Cardiac muscle cell (in vitro differentiated cells and primary cell): ENCODE data around the gene AFF1. TPM values are rescaled to one million over a fixed set of nuclear protein-coding genes. Genes with fewer than 3 reads are reported as not detected.

ENCODE experiments used
- DNase-seq, 2 donors: peaks; one replicate each; pipeline versions ENCODE4 v3.0.0 to v3.0.0-alpha.2; 2010 to 2017; ENCODE audit warnings: low read depth in 1 of 2, low spot score in 1 of 2
- H3K27ac ChIP-seq: fragments of 200-600 bp; sonication (generic); 2 replicates; pipeline ENCODE4 v1.5.1; 2016
- H3K27me3 ChIP-seq: fragments of 200-600 bp; sonication (generic); 2 replicates; pipeline ENCODE4 v1.6.0; 2016; ENCODE audit warnings: control low read depth
- H3K36me3 ChIP-seq: fragments of 200-600 bp; sonication (generic); 2 replicates; pipeline ENCODE4 v1.5.1; 2016; ENCODE audit warnings: control low read depth
- H3K4me1 ChIP-seq: fragments of 200-600 bp; sonication (generic); 2 replicates; pipeline ENCODE4 v1.8.1; 2017; ENCODE audit warnings: low read depth, mild to moderate bottlenecking, mixed run types
- H3K4me3 ChIP-seq: fragments of 200-600 bp; sonication (generic); 2 replicates; pipeline ENCODE4 v1.5.1; 2016; ENCODE audit warnings: mild to moderate bottlenecking
- H3K9me3 ChIP-seq: fragments of 200-600 bp; sonication (generic); 2 replicates; pipeline ENCODE4 v1.5.1; 2017; ENCODE audit warnings: low read depth, mild to moderate bottlenecking, control low read depth
- polyA plus RNA-seq: library from polyadenylated mRNA; unstranded; fragments of >200 nt; fragmentation: Nextera tagmentation; extraction: Ambion mirVana; gene quantifications from 2 replicates; pipeline ENCODE4 v1.2.1, GENCODE V29; 2016
- total RNA-seq: library from RNA; depleted of rRNA; stranded (reverse); fragments of >200 nt; gene quantifications from 2 replicates; pipeline ENCODE4 v1.2.3, GENCODE V29; 2016
- TF ChIP-seq, protein P1 (sequence below): IDR thresholded peaks from 2 replicates; pipeline ENCODE4 v1.5.1; 2012; ENCODE audit warnings: low read depth, mild to moderate bottlenecking, low read length

AFF1 gene
- total and polyA plus RNA-seq, 2 experiments from 2014 or later: 26.3 to 45.0 TPM

GRCh38 chr4:87130985-87131703 lies 196.3 kb downstream of the AFF1 start:
- TF ChIP-seq, protein P1, sequence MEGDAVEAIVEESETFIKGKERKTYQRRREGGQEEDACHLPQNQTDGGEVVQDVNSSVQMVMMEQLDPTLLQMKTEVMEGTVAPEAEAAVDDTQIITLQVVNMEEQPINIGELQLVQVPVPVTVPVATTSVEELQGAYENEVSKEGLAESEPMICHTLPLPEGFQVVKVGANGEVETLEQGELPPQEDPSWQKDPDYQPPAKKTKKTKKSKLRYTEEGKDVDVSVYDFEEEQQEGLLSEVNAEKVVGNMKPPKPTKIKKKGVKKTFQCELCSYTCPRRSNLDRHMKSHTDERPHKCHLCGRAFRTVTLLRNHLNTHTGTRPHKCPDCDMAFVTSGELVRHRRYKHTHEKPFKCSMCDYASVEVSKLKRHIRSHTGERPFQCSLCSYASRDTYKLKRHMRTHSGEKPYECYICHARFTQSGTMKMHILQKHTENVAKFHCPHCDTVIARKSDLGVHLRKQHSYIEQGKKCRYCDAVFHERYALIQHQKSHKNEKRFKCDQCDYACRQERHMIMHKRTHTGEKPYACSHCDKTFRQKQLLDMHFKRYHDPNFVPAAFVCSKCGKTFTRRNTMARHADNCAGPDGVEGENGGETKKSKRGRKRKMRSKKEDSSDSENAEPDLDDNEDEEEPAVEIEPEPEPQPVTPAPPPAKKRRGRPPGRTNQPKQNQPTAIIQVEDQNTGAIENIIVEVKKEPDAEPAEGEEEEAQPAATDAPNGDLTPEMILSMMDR: no peak
- H3K36me3 ChIP-seq: peaks cover 44% of the 10 kb centered on the region
- H3K4me3 ChIP-seq: no peak overlapping the region
- no peaks in the 10 kb centered on the region for H3K27me3 ChIP-seq
- peaks cover 34% of the 10 kb centered on the region for H3K4me1 ChIP-seq
- DNase-seq: no peak
- H3K27ac ChIP-seq: peak overlapping the region; percentile 84
- no peaks in the 10 kb centered on the region for H3K9me3 ChIP-seq

GRCh38 chr4:87132035-87132434 lies 197.2 kb downstream of the AFF1 start:
- Histone ChIP-seq H3K36me3 (peaks cover 45% of the 10 kb centered on the region), H3K4me3 (no peak overlapping the region)

DNA sequence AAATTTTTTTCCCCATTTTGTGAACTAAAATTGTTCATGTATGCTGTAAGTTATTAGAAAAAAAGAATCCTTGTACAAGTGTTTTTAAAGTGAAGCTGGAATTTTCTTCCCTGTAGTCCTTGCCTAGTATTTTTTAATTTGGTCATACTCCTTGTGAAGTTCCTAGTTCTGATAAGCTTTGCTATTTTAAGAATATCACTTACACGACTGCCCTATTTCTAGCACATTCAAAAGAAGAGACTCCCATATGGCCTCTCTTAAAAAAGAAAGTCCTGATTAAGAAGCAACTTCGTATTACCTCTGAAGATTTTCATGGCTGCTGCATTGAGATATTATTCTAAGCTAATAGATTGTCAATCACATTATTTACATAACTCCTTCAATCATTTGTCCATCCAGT lies 198.4 kb downstream of the AFF1 start:
- Histone ChIP-seq H3K4me3 (no peak overlapping the region), H3K9me3 (no peaks in the 10 kb centered on the region), H3K27ac (peak overlapping the region; percentile 71), H3K36me3 (peaks cover 36% of the 10 kb centered on the region), H3K4me1 (peaks cover 34% of the 10 kb centered on the region), H3K27me3 (no peaks in the 10 kb centered on the region)
- TF ChIP-seq, protein P1: no peak
- peak in 1 of 2 donors; percentile 18 for DNase-seq

More at GRCh38 chr4:87132035-87132434, 197.2 kb downstream of the AFF1 start:
- TF ChIP-seq, protein P1: no peak
- Histone ChIP-seq H3K27me3 (no peaks in the 10 kb centered on the region), H3K27ac (peak overlapping the region; percentile 20), H3K9me3 (no peaks in the 10 kb centered on the region), H3K4me1 (peaks cover 34% of the 10 kb centered on the region)
- DNase-seq: no peak

- H3K27me3 ChIP-seq: no peaks in the 10 kb centered on the region
- no peak overlapping the region for H3K4me3 ChIP-seq
- H3K36me3 ChIP-seq: peaks cover 26% of the 10 kb centered on the region
- TF ChIP-seq, protein P1: no peak
- no peaks in the 10 kb centered on the region for H3K9me3 ChIP-seq
- peaks cover 34% of the 10 kb centered on the region for H3K4me1 ChIP-seq
- peak overlapping the region; percentile 71 for H3K27ac ChIP-seq
- DNase-seq: no peak
Observed at GRCh38 chr4:87134122-87134521, 199.3 kb downstream of the AFF1 start.

DNA sequence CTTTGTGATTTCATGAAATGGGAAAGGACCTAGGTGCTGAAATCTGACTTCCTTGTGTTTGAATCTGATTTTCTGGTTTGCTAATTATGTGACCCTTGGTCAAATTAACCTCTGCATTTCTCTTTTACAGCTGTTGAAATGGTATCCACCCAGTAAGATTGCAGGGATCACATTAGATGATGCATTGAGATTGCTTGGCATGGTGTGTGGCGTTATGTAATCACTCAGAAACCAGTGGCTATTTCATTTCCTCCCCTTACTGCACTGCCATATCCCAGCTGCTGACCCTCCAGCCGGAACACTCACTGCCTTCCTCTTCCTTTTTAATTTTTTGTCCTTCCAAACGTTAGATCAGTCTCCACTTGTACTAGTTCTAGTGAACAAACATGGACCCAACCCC lies 206.6 kb downstream of the AFF1 start:
- no peak overlapping the region for H3K4me3 ChIP-seq
- TF ChIP-seq, protein P1: no peak
- peaks cover 6% of the 10 kb centered on the region for H3K36me3 ChIP-seq
- DNase-seq: no peak
- no peak overlapping the region for H3K27ac ChIP-seq
- H3K27me3 ChIP-seq: no peaks in the 10 kb centered on the region
- H3K9me3 ChIP-seq: no peaks in the 10 kb centered on the region
- H3K4me1 ChIP-seq: no peaks in the 10 kb centered on the region
